ENCODE data around the gene NCF4.

The NCF4 gene

DNA sequence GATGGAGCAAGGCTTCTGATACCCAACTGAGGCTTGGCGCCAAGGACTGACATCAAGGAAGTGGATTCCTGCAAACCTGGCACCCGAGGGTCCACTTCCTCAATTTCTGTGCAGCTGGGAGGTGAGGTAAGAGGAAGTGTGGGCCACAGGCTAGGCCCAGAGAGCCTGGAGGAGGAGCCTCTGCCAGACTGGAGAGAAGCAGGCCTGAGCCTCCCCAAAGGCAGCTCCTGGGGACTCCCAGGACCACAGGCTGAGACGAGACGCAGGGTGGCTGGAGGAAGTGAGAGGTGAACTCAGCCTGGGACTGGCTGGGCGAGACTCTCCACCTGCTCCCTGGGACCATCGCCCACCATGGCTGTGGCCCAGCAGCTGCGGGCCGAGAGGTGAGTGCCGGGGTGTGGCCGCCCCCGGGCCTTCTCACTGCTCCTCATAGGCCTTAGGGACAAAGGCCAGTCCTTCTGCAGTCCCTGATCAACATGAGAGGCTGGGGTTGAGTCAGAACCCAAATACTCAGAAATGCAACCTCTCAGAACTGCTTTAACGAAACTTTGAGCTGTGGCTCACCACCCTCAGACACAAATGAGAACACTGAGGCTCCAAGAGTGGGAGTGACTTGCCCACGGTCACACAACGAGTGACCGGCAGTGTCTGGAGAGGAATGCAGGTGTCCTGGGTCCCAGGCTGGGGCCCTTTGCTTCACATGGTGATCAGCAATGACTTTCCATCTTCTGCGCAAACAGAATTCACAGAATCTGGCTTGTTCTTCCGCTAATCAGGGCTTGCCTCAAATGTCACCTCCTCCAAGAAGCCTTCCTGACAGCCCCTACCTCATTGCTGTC, at the start of gene NCF4:
TSS of gene NCF4 (plus strand) at position 186 of the 839 bp plus-strand sequence. CDS start at position 352, 166 bp downstream.
- DNase-seq (ENCODE audit: low read depth) = no peak

DNA sequence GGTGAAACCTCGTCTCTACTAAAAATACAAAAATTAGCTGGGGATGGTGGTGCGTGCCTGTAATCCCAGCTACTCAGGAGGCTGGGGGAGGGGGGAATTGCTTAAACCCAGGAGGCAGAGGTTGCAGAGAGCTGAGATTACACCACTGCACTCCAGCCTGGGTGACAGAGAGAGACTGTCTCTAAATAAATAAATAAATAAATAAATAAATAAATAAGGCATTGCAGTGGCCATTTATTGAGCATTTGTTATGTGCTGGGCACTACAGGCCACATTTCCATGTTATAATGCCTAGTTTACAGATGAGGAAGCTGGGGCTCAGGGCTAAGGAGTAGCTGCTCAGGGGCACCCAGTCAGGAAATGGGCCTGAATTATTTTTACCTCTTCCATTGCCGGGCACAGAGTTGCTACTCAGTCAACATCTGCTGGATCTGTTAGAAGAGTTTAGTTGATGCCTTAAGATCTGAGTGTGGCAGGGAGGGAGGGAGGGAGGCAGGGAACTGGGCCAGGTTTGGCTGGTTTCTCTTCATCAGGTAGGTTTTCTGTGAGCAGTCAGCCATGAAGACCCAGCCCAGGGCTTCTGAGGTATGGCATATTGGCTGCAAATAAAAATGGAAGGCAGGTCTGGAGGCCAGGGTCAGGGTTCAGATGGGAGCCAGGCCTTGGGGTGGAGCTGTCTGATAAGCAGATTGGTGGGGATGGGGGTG, 49.6 kb upstream of the NCF4 start:
- no peak for DNase-seq (ENCODE audit: low read depth)

DNA sequence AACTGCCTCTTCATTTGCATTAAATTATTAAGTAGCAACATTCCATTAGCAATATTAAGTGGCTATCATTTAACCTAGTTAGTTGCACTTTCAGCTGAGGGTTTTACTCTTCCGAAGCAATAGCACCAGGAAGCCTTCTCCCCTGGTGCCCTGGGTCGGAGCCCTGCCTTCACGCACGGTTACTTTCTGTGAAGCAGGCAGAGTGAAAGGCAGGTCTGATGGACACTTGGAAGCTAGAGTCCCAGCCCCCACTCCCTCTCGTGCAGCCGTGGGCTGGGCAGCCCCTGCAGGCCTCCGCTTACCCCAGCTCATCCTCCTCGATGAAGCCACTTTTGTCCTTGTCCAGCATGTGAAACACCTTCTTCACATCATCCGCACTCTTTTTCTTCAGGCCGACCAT, 46.0 kb upstream of the NCF4 start:
- no peak for DNase-seq (ENCODE audit: low read depth)

DNA sequence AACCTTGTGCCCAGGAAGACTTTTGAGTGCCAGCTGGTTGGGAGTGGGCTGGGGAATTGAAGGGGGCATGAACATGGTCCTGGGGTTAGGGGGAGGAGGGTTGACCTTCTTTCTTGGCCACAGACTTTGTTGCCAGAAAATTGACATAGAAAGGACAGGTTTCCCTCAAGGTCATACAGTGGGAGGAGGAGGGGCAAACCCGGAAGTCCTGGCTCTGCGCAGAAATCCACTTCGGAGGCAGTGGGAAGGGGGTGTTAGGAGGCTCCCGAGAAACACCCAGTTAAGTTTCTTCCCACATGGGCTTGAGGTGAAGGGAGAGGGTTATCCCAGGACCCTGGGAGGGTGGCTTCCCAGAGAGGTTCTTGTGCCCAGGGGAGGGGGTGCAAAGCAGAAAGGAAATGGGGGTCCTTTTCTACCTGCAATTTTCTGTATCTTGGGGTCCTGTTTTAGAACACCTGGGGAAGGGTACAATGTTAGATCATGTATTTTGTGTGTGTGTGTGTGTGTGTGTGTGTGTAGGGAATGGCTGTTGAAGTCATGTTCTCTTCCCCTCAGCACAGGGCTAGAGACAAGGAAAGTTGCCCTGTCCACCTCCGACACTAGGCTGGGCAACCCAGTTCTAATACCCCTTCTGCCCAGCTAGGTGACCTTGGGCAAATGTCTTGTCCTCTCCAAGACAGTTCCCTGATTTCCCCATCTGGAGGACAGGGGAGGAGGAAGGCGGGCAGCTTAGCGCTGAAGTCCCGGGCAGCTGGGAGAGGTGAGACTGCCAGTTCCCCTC, 45.1 kb upstream of the NCF4 start:
- DNase-seq (ENCODE audit: low read depth) = no peak

DNA sequence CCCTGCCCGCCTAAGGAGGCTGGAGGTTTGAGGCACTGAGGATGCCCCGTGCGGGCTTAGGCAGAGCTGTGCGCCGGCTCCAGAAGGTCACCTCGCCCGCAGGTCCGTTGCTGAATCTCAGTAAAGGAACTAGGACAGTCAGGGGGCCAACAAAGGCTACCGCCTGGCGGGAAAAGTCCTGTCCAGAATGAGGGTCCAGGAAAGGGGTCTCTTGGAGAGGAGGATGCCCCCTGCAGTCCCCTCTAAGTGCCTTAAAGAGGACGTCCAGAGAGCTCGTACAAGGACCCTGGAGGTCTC, 44.5 kb upstream of the NCF4 start:
- no peak for DNase-seq (ENCODE audit: low read depth)

DNA sequence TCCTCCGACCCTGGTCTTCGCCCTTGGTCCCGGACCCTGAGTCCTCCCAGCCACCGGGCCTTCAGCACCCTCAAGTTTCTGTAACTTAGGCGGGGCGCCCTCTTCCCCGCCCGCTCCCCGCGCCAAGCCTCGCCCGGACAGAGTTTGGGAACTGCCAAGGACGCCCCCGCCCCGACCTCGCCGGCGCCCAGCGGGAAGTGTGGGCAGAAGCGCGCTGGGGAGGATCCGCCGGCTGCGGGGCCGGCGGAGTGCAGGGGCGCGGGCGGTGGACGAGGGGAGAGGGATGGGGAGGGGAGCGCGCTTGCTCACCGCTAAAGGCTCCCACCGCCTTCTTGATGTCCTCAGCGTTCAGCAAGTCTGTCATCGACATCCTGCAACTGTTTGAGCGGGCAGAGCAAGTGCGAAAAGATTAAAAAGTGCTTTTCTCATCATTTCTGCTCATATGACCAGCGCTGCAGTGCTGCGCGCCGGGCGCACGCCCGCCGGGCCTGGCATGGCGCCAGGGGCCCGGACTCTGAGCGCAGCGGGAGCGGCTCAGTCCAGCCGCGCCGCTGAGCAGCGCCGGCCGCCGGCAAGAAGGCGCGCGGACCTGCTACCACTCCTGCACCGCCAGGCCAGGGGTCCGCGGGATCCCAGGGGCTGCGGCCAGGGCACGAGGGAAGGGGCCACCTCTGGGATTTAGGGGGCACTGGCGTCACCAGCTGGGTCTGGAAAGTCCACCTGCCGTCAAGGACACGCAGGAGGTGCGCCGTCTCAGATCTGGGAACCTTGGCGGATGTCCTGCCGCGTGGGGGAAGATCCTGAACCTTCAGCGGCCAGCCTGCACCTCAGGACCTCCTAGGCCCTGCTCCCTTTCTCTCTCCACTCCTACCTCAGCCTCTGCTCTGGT, 43.9 kb upstream of the NCF4 start, which contains the start of gene PVALB:
TSS of gene PVALB (minus strand) at position 400 of the 889 bp plus-strand sequence. CDS start at position 370, 30 bp downstream.
- no peak for DNase-seq (ENCODE audit: low read depth)

DNA sequence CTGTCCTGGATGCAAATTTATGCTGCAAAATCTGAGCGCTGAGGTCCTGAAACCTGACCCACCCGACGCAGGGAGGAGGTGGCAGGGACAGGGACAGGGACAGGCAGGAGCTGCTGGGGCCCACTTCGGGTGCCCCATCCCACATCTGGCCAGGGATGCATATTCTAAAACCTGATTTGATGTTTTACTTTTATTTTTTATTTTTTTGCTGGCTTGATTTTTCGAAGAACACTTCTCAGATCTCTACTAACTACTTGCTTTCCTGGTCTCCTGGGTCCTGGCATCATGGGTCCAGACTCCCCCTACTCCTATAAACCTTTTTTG, 43.3 kb upstream of the NCF4 start:
- DNase-seq (ENCODE audit: low read depth) = no peak

DNA sequence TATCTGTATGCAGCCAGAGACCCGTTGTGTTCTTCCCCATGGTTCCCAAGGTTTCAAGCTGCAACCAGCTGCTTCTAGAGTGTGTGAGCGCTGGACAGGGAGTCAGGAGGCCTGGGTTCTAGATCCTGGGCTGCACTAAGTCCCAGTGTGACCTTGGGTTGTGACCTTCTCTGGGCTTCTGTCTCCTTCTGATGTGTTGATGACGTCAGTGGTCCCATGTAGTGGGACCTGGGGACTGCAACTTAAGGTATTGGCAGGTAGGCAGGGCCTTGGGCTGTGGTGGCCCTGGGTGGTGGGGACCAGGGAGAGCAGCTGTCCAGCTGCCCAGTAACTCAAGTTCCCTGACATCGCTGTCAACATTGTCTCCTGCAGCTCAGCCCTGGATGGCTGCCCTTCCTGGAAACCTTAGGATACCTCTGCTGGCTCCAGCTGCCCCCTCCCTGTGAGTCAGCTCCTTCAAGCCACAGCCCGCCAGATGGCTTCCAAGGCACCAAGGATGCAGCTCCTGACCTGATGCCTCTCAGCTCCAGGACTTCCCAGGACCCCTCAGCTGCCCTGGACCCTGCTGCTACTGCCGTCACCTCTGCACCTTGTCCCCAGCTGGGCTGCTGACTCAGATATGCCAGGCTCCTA, 42.7 kb upstream of the NCF4 start:
- no peak for DNase-seq (ENCODE audit: low read depth)

DNA sequence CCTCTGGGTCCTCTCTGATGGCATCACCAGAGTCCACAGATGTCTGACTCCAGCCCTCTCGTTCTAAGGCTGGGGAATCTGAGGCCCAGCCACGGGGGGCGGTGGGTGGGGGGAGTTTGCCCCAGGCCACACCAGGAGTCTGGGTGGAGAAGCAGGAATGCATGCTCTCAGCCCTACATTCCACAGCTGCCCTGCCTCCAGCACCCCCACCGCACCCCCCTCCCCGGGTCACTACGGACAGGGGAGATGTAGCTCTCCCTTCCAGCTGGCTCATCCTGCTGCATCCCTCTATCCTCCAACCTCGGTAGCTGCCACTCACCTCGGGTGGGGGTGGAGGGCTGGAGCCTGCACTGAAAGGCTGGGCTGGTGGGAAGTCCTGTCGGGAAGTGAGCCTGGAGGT, 41.7 kb upstream of the NCF4 start:
- no peak for DNase-seq (ENCODE audit: low read depth)

DNA sequence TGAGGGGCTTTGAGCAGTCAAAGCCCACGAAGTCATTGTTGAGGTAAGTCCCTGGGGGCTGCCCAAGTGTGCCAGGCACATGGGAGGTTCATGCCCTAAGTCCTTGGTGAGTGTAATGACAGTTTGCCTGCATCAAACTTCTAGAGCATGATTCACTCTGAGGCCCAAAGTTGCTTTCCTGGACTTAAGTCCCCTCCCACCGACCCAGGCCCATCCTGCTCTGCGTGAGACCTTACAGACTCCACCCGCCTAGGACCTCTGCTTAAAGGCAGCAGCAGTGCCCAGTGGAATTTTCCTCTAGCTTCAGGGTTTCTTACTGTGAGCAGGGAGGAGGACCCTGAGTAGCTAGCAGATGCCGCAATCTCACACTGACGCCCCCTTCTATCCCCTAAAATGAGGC, 38.2 kb upstream of the NCF4 start:
- DNase-seq (ENCODE audit: low read depth) = no peak

DNA sequence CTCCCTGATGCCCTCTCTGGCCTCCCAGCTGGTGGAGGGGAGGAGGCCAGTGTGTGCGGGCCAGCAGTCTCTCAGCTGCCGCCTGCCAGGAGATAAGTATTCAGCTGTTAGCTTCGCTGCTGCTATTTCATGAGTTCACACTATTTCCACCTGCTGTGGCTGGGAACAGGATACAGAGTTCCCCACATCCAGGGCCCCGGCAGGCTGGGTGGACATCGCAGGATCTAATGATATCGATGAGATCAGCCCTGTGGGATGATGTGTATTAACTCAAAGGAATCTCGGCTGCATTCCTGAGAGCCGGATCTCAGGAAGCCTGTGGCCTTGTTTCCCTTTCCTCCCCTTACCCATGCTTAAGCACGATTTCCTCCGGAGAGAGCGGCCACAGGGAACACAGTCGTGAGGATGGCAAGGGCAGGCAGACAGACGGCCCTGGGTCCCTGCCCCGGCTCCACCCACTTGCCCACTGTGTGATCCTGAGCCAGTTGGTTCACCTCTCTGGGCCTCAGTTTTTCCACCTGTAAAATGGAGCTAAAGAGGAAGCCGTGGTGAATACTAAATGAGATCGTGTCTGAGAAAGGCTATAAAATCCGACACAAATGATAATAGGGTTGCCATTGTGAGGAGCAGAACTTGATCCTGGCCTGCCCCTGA, 37.5 kb upstream of the NCF4 start:
- DNase-seq (ENCODE audit: low read depth) = no peak

DNA sequence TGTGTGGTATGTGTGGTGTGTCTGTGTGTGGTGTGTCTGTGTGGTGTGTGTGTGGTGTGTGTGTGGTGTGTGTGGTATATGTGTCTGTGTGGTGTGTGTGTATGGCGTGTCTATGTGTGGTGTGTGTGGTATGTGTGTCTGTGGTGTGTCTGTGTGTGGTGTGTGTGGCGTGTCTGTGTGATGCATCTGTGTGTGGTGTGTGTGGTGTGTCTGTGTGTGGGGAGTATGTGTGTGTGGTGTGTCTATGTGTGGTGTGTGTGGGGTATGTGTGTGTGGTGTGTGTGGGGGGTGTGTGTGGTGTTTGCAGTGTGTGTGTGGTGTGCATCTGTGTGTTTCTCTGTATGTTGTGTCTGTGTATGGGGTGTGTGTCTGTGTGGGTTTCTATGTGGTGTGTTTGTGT, 36.2 kb upstream of the NCF4 start:
- no peak for DNase-seq (ENCODE audit: low read depth)

DNA sequence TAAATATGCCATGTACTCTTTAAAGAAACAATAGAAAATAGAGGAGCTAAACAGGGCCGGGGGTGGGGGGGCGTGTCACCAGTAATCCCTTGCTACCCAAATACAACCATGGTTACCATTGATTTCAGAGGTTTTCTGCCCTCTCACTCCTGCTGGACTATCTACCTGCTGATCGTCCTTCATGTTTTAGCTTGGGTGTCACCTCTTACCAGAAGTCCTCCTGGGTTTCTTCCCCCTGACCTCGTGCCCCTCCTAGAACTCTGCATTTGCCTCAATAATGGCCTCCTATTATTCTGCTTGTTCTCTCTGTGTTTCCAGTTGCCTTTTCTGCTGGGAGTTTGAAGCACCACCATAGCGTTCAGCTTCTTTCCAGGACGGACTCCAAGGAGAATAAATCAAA, 34.5 kb upstream of the NCF4 start:
- DNase-seq (ENCODE audit: low read depth) = no peak

DNA sequence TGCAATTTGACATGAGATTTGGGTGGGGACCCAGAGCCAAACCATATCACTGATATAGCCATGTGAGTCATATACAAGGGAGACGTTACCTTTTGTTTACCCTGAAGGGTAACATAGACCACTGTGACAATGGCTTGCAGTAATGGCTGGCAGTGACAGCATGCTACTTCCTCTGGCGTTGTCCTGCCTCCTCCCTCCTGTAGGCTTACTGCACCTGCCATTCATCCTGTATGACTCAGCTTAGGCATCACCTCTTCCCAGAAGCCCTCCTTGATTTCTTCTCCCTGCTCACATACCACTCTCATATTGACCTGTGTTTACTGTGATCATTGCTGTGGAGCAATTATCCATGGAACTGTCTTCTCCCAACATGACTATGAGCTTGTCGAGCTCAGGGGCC, 32.0 kb upstream of the NCF4 start:
- DNase-seq (ENCODE audit: low read depth) = no peak

DNA sequence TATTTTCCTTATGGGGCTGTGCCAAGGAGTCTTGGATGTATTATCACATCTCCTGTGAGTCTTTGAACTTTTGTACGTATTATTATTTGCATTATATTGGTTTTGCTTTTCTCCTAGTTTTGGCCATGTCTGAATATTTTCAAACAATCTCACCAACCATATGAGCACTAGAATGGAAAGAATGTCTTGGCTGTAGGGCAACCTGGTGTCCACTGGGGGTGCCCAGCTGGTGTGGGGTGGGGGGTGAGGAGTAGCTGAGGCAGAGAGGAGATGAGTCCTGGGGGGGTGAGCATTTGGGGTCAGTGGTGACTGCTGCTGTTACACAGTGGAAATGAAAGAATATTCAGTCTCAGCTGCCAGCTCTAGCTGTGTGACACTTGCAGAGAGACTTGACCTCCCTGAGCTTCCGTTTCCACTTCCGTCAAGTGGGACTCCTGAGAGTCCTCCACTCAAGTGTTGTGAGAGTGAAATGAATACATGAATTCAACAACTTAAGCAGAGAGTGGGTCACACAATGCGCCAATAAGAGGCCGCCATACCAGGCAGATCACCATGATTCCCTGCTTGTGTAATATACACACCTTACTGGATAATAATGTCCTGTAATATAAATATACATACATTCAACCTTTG, 31.3 kb upstream of the NCF4 start:
- no peak for DNase-seq (ENCODE audit: low read depth)

DNA sequence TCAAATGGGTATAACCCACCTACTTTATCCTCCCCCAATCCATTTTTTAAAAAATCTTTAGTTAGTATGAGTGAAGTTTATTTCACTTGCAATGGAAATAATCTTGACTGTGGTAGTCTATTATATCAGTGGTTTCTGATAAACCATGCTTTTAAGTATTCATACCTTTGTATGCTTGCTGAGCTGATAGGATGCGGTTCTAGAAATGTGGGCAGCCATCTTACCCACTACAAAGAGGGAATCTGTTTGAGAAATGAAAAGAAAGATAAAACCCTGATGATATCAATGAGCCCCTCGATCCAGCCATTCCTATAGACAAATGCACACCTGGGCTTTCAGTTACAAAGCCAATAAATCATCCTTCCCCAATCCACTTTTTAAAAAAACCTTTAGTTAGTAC, 30.2 kb upstream of the NCF4 start:
- no peak for DNase-seq (ENCODE audit: low read depth)

DNA sequence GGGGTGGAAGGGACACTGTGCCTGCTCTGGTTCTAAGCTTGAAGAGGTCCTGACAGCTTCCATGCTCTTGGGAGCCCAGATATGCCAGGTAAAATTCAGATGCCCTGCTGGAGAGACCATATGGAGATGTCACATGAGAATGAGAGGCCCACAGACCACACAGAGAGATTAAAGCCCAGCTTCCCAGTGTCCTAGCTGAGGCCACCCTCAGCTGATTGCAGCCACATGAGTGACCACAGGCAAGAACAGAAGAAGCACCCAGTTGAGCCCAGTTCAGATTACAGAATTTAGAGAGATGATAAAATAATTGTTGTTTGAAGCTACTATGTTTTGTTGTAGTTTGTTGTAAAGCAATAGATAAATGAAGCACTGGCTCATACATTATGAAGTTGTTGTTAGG, 29.6 kb upstream of the NCF4 start:
- DNase-seq (ENCODE audit: low read depth) = no peak

DNA sequence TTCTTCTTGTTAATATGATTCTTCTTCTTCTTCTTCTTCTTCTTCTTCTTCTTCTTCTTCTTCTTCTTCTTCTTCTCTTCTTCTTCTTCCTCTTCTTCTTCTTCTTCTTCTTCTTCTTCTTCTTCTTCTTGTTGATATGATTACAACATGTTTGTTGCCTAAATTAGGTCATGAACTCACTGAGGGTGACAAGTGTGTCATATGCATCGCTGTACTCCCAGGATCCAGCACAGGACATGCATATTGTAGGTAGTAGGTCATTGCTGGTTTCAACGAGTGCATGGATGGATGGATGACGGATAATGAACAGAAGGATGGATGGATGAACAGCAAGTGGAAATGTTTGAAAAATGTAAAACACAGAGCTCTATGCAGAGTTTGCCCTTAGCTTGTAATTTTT, 29.1 kb upstream of the NCF4 start:
- DNase-seq (ENCODE audit: low read depth) = no peak

DNA sequence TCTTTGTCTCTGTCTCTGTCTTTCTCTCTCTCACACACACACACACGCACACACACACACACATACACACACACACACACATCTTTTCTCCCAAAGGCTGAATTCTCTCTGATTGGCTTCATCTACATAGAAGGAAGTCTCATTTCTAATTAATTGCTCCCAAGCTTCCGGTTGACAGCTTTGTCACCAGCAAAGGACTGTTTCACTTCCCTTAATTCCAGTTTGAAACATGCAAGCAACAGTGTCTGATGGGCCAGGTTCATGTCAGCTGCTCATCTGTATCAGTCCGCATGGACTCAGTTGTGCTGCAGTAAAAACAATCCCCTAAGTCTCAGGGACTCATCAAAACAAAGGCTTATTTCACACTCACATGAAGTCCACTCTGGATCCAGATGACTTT, 27.7 kb upstream of the NCF4 start:
- DNase-seq (ENCODE audit: low read depth) = no peak

DNA sequence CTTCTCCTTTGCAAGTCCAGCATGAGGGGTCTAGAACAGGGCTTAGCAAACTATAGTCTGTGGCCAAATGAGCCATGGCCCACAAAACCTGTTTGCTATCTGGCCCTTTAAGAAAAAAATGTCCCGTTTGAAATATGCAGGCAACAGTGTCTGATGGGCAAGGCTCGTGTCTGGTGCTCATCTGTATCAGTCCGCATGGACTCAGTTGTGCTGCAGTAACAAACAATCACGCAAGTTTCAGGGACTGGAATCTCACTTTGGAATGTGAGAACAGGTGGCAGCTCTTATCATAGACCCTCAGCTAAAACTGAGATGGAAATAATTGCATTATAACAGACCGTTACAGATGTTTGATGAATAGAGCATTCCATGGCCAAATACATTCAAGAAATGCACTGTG, 24.9 kb upstream of the NCF4 start:
- DNase-seq (ENCODE audit: low read depth) = no peak
